Endometrial microvascular endothelial cells (primary cell): ENCODE results near the gene UNC119. TPM values are rescaled to one million over a fixed set of nuclear protein-coding genes. Genes with fewer than 3 reads are reported as not detected.

Experiments
- in situ Hi-C: cut with HindIII; loops from 2 replicates; pipeline ENCODE4 v1.10.0; 2017; ENCODE audit warnings: low sequenced_read_pairs, low pct_unique_long_range_greater_than_20kb; ENCODE audit errors: inconsistent ontology term
- total RNA-seq: library from RNA; depleted of rRNA; stranded (reverse); fragments of >200 nt; gene quantifications from one replicate; pipeline ENCODE4 v1.2.3, GENCODE V29; 2015; ENCODE audit errors: inconsistent ontology term

UNC119 gene
- total RNA-seq, 1 donor from 2014 or later: 28.7 TPM

DNA sequence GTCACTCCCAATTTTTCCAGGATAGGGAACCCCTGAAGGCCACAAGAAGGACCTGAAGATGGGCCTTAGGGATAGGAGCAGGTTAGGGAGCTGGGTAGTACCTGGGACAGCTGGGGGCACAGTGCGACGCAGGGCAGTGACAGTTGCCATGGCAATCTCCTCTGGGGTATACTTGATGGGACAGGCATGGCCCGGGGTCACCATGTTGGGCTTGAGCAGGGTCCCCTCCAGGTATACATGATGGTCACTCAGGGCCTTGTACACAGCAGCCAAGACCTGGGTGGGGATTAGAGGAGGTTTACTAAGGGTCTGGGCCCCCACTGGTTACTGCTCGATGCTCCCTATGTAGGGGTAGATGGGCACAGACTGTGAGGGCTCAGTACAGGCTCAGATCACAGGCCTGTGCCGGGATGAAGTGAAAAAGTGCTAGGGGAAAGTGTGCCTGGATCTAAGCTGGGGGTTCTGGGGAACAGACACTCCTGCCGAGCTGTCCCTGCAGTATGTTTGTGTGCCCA, 21.6 kb upstream of the UNC119 start:
- in situ Hi-C loops: no loop called here

GRCh38 chr17:28573521-28573920, 21.1 kb upstream of the UNC119 start:
- in situ Hi-C loops: no loop called here

DNA sequence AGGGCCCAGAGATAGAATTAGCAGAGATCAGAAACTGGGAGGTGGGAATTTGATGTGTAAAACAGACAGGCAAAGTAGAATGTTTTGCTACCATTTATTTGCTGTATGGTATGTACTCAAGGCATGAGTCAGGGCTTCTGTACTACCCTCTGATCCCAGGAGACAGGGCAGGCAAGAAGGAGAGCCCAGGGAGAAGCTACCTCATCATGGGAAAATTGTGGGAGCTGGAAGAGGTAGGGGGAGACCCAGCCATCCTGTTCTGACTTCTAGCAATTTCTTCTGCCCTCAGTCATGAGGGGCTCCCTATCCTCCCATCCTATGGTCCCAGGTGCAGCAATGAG, 20.6 kb upstream of the UNC119 start:
- in situ Hi-C loops: no loop called here

GRCh38 chr17:28572259-28573039, 20.0 kb upstream of the UNC119 start:
- in situ Hi-C loops: no loop called here

- in situ Hi-C loops: no loop called here
Measured at GRCh38 chr17:28571361-28572122, 19.1 kb upstream of the UNC119 start, which contains the start of gene PIGS. PIGS (minus strand) TSS chr17:28571524; CDS start chr17:28571496, 28 bp downstream.

GRCh38 chr17:28570716-28571360, 18.4 kb upstream of the UNC119 start:
- in situ Hi-C loops: no loop called here

DNA sequence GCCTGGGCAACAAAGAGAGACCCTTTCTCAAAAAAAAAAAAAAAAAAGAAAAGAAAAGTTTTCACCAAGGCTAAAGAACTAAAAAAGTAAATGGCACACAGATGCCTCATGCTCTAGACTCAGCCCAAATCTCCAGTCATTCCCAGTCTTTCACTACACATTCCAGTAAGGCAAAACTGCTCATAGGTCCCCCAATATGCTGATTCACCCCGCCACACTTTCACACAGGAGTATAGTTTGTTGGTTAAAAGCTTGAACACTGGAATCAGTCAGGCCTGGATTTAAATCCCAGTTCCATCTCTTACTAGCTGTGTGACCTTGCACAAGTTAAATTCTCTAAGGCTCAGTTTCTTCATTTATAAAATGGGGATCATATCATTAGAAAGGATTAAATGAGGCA, 17.0 kb upstream of the UNC119 start:
- in situ Hi-C loops: no loop called here

- in situ Hi-C loops: no loop called here
Measured at GRCh38 chr17:28567604-28568003, 15.2 kb upstream of the UNC119 start.

DNA sequence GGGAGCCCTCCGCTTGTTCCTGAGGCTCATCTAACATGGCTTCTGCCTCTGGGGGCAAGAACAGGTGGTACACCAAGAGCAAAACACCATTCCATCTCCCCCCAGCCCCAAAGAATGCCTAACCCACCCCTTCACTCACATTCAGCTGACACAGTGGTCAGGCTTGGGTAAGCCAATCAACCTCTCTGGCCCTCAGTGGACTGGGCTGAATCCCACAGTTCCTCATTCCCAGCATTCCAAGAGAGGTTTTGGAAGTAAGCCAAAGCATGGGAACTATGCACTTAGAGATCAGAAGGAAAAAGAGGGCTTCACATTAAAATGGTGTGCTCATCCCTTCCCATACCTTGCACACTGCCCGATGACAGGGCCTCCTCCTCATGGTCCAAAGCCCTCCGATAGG, 11.1 kb upstream of the UNC119 start:
- in situ Hi-C loops: no loop called here

DNA sequence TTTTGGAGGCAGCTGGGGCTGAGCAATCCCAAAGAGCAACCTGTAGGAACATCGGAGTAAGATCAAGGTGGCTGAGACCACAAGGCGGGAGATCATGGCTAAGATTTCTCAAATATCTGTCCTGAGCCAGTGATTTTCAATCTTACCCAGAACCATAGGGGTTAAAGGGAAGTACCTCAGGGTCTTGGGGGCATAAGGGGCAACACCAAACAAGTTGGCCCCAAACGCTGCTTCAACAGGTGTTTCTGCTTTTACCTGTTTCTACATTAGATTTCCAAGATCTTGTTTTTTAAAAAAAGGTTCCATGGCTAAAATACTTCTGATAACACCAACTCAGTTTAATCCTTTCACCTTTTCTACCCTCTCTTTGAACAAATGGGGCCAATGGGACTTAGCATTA, 2.6 kb upstream of the UNC119 start:
- in situ Hi-C loops: no loop called here

DNA sequence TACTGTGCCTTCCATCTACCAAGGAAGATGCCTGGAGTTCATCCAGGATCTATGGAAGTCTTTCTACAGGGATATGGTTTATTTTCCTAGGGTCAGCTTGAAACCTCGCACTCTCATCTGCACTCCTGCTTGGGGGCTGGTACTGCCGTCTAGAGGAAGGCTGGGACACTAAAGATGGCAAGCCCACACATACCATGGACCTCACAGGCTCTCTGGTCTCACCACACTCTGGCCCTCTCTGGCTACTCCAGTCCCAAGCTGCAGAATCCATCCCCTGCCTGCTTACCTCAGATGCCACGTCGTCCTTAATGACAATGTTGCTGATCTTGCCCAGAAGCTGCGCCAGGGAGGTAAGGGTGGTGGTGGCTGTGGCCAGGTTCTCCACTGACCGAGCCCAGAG, 2.1 kb upstream of the UNC119 start:
- in situ Hi-C loops: no loop called here

DNA sequence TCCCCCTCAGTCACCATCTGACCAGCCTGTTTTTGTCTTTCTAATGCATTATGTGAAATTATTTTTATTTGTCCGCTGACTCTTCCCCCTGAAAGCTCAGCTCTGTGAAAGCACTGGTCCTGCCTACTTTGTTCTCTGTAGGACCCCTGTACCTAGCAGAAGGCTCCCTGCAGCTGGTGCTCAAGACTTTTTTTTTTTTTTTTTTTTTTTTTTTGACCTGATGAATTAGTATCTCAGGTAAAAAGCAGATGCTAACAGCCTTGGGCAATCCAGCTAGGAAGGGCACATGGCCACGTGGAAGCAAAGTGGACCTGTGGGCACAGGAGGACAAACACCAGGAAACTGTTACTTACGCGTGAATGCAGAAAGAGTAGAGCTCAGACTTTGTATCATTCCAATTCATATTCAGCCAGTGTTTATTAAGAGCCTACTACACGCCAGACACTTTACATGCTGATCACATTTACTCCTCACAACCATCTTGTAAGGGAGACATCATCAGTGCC, 629 bp upstream of the UNC119 start:
- in situ Hi-C loops: no loop called here

DNA sequence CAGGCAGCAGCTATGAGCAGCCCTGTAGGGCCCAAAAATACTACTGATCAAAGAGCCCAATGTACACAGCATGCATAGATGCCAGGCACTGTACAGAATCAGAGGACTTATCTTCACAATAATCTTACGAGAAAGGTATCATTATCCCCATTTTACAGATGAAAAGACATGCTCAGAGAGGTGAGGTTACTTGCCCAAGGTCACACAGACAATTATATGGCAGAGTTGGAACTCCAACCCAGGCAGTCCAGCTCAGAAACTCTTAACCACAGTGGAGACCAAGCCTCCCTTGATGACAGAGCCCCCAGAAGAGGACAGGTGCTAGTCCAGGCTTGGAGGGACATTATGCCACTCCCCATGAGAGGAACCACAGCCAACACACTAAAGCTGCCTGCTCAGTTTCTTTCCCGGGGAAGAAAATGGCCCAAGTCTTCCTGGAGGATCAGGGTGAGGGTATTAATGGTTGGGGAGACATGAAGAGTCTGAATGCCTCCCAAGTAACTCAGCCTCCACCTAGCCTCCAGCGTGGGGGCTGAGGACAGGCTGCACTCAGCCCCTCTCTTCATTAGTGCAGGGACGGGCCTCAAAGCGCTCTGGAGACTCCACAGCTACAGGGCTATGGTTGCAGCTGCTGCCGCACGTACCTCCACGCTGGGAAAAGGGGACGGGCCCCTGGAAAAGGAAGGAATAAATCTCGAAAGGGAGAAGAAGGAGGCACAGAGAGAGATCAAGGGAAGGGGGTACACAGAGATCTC, 826 bp downstream of the UNC119 start:
- in situ Hi-C loops: no loop called here

DNA sequence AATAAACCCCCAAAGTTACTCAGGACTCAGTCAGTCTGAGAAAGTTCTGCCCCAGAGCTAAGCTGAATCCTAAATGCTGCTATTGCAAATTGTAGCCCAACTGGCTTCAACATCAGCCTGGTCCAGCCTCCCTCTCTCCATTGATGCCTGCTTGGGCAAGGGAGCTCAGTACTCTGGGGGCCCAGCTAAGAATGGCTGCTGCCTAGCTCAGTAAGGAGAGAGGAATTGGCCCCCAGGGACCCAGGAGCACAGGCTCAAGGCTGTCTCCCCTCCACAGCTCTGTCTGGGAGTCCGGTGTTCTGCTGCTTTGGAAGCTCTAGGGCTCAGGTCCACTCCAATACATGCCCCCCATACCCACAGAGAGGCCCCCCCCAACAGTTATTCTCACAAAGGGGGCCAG, 1.6 kb downstream of the UNC119 start:
- in situ Hi-C loops: no loop called here

GRCh38 chr17:28549236-28550132, 2.9 kb downstream of the UNC119 start:
- in situ Hi-C loops: no loop called here

DNA sequence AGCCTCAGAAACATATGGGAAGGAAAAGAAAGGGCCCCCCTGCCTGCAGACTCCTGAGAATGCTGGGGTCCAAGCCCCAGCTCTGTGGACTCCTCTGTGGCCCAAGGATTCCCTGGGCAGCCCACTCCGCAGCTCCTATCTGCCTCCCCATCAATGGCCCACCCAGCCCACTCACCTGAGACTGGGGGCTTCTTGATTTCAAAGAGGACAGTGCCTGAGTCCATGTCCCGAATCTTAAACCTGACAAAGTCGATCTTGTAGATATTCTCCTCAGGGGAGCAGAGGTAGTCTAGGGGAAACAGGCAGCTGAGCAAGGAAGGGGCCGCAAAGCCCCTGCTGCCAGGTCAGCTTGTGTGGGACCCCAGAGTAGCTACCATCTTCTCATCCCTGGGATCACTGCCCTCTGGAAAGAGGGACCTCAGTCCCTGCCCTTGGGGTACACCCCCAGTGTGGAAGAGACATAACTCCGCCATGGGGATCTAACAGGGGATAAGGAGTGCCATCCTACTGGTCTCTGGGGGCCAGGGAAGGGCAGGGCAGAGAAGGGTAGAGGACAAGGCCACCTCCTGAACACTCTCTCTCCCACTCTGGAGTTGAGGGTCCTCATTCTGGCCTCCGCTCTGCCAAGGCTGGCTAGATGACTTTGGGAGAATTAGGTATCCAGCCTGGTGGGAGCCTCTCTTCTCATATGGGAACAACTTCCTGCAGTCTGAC, 3.9 kb downstream of the UNC119 start:
- in situ Hi-C loops: no loop called here

DNA sequence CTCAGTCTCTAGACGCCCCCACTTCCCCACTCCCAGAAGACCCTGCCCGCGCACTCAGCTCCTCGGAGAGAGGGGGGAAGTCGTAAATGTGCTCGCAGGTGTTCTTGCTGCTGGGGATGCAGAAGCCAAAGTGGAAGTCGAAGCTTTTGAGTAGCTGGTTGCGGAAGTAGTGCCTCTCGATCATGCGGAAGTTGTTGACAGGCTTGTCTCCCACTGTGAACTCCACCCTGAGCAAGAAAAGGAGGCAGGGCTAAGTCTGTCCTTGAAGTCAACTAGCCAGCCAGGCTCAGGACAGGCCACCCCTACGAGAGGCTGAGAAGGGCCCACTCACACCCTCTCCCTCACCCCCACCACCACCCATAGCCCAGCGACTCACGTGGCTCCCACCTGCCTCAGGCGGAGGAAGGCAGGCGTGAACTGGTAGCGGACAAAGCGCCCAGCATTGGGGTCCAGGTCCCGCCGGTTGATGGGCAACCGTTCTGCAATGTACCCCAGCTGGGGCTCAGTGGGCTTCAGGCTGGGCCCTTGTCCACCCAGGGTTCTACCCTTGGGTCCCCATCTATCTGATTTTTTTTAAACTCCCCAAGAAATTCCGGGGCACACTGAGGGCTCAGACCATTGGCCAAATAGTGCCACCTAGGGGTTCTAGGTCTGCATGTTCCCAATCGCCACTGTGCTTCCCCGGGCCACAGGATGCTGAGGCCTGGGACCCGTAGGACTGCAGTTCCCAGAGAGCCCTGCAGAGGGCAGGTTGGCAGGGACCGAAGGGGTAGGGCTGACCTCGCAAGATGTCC, 4.6 kb downstream of the UNC119 start:
- in situ Hi-C loops: no loop called here
